IgD-negative memory B cell (primary cell): ENCODE data around the gene GPC3. TPM values are rescaled to one million over a fixed set of nuclear protein-coding genes. Genes with fewer than 3 reads are reported as not detected.
A peak's percentile ranks its signal among the peaks of the same experiment; 100 is the strongest.

Experiments used
- H3K27ac Mint-ChIP-seq, 3 donors: one replicate each; pipeline ENCODE4 v1.8.0; 2020 to 2022; ENCODE audit warnings: mild to moderate bottlenecking in 3 of 3, mixed read lengths in 3 of 3, moderate library complexity in 1 of 3
- H3K27me3 Mint-ChIP-seq: one replicate; pipeline ENCODE4 v1.8.0; 2021; ENCODE audit warnings: mixed read lengths
- H3K36me3 Mint-ChIP-seq: one replicate; pipeline ENCODE4 v1.8.0; 2020; ENCODE audit warnings: mild to moderate bottlenecking, mixed read lengths
- H3K4me1 Mint-ChIP-seq, 3 donors: one replicate each; pipeline ENCODE4 v1.8.0; 2020 to 2022; ENCODE audit warnings: mixed read lengths in 3 of 3, mild to moderate bottlenecking in 1 of 3
- H3K4me3 Mint-ChIP-seq, 4 donors: one replicate each; pipeline ENCODE4 v1.8.0; 2020 to 2022; ENCODE audit warnings: mild to moderate bottlenecking in 4 of 4, mixed read lengths in 4 of 4, moderate library complexity in 3 of 4
- H3K9me3 Mint-ChIP-seq, 3 donors: one replicate each; pipeline ENCODE4 v1.8.0; 2020 to 2021; ENCODE audit warnings: mixed read lengths in 3 of 3, mild to moderate bottlenecking in 1 of 3
- polyA plus RNA-seq: library from polyadenylated mRNA; unstranded; fragments of 300-500 nt; fragmentation: Illumina TruSeq; gene quantifications from one replicate; pipeline ENCODE4 v1.2.3, GENCODE V29; 2021

GPC3 gene
- polyA plus RNA-seq, 1 donor from 2014 or later = 0.10 TPM

DNA sequence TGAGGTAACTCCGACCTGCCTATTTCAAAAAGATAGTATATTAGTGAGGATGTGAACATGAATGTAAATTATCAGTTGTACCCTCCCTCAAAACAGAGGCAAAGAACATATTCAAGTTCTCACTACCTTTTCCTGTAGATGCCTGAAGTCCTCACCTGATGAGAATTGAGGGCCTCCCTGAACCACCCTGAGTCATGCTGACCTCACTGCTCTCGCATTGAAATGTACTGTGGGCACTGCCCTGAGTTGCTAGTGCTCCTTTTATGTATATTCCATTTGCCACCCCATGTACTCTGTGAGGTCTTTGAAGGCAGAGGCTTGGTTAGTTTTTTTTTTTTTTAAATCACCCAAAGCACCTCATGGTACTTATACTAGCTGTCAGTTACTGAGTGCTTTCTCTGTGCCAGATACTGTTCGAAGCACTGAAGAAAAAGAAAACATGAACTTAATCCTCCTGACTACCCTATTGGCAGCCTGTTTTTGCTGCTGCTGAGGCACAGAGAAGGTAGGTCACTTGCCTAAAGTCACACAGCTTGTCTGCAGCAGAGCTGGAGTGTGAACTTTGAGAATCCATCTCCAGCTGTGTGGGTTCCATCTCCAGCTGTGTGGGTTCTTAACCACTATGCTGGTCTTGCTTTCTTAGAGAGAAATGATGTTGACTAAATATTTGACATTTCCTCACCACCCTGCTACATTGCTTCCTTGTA, 317.0 kb downstream of the GPC3 start:
- H3K9me3 Mint-ChIP-seq = no peaks in the 10 kb centered on the region
- no peak overlapping the region for H3K27ac Mint-ChIP-seq
- no peak overlapping the region for H3K4me3 Mint-ChIP-seq
- no peaks in the 10 kb centered on the region for H3K36me3 Mint-ChIP-seq
- H3K4me1 Mint-ChIP-seq = peaks cover 0 to 1% (median 0%) of the 10 kb centered on the region in 3 donors
- H3K27me3 Mint-ChIP-seq = no peaks in the 10 kb centered on the region

DNA sequence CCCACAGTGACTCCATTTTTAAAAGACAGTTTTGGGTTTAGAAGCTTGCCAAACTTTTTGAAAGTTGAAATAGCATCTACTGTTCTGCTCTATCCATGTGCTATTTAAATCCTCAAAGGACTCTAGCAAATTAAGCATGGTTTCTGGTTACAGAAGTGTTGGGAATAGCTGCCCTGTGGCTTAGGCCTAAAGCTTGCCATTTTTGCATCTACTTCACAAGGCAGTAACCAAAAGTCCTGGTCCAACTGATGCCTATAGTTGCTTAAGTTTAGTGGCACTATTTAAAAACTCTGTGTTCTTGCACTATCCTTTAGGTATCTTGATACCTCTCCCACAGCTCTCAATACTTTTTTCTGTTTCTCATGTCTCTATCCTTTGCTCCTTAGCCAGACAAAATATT, 319.1 kb downstream of the GPC3 start:
- Mint-ChIP-seq H3K4me1 (no peaks in the 10 kb centered on the region), H3K9me3 (no peaks in the 10 kb centered on the region), H3K4me3 (no peak overlapping the region), H3K27ac (no peak overlapping the region), H3K27me3 (no peaks in the 10 kb centered on the region), H3K36me3 (no peaks in the 10 kb centered on the region)

DNA sequence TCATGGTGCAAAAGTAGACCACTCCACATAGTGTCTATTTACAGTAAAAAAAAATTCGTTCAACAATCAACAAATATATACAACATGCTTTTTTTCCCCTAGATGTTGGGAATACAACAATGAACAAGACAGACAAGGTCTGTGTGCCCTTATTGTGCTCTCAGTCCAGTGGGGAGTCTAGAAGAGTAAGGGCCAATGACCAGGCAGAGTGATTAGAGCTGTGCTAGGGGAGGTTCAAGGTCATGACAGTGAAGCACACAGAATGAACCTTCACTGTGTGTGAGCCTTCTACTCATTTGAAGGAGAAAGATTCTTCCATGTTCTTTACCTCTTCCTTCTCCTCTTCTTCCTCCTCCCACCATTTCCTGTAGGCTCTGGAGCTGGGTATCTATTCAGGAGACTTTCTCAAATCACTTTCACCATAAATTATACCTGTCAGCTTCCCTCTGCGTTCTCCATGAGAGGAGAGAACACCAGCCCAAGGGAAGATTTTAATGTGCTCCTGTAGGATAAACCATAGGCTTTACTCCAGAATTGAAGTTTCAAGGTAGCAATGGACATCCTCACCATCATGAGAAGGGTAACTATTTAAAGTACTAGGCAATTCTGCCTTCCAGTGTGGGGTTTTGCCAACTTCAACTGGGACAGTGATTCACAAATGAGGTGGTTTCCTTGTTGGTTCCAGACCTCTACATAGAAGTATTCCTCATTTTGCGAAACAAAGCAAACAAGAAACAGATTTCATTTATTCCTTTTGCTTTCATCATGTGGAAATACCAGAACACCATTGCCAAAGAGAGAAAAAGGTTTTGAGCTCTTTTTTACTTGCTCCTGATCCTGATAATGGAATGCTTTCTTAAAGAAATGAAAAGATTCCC, 323.2 kb downstream of the GPC3 start:
- Mint-ChIP-seq H3K9me3 (no peaks in the 10 kb centered on the region), H3K36me3 (no peaks in the 10 kb centered on the region), H3K27ac (no peak overlapping the region), H3K4me3 (no peak overlapping the region), H3K4me1 (no peaks in the 10 kb centered on the region), H3K27me3 (peaks cover 2% of the 10 kb centered on the region)

DNA sequence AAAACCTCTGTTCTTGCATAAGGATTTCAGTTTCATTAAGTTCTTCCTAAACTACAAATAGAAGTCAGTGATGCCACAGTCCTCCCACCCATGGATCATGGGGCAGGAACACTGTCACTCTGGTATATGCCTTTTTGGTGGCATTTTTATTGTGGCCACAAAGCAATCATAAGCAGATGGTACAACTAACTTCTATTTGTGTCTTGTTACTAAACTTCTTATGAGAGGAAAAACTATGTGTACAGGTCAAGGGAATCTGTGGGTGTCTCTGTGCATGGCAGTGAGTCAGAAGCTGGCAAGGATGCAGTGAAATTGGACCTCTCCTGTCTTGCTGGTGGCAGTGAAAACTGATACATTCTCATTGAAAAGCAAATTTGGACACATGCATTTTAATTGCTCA, 325.1 kb downstream of the GPC3 start:
- no peaks in the 10 kb centered on the region for H3K9me3 Mint-ChIP-seq
- H3K36me3 Mint-ChIP-seq = no peaks in the 10 kb centered on the region
- H3K4me1 Mint-ChIP-seq = no peaks in the 10 kb centered on the region
- no peak overlapping the region for H3K4me3 Mint-ChIP-seq
- peaks cover 2% of the 10 kb centered on the region for H3K27me3 Mint-ChIP-seq
- no peak overlapping the region for H3K27ac Mint-ChIP-seq

DNA sequence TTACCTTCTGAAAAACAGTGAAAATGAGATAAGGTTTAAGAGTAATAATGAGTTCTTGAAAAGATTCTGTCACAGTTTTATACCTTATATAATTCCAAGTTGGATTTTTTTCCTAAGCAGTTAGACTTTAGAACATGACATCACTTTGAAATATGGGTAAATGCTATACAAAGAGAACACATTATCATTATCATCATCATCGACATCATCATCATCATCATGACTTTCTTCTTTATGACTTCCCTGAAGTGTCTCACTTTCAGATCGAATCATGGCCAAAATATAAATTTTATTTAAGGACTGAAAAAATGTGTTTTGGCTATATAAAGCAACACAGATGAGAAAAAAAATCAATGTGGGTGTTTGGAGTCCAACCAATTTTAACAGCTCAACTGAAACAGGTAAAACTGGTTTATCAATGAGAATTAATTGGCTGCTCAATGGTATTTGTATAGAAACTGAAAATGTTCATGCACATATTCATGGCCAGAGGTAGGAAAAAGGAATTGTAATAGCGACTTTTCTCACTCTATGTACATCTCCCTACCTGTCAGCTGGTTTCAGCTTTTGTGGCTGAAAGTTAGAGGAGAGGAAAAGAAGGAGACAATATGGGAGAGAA, 327.0 kb downstream of the GPC3 start:
- H3K27me3 Mint-ChIP-seq = peaks cover 2% of the 10 kb centered on the region
- no peaks in the 10 kb centered on the region for H3K36me3 Mint-ChIP-seq
- H3K27ac Mint-ChIP-seq = peak overlapping the region in 1 of 3 donors; percentile 66
- no peaks in the 10 kb centered on the region for H3K9me3 Mint-ChIP-seq
- no peaks in the 10 kb centered on the region for H3K4me1 Mint-ChIP-seq
- H3K4me3 Mint-ChIP-seq = no peak overlapping the region

DNA sequence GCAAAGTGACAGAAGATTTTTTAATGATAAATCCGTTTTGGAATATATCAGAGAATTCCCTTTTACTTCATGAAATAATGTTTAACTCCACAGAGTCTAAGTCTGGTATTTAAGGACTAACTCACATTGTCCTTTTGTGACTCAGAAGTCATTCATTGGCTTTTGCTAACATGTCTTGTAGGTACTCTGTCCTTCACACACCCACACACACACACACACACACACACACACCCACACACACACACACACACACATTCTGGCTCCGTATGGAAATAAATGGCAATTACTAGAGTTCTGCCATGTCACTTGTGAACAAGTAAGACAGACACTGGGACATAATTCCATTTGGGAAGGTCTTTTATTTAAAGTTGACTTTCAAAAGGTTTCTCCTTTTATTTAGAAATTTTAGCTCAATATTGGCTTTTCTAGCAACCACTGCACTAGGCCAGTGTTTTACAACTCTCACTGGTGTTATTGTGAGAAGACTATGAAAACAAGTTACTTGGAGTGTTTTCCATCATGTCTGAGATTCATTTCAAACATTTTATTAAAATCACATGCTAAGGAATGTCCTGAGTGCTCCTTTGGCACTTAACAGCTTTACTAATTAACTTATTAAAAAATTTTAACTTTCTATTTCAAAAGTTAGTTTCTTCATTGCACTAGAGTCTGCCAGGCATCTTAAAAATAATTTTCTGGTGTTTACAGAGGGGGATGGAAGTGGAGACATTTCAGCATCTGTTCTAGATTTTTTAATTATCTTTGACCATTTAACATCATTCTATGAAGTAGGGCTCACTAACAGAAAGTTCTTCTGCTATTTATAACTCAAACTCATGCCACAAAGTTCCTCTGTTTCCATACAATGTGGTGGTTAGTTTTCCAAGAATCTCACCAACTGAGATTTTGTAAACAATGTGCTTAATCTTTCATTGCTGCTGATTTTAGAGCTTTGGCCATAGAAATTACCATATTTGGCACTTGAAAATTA, 329.8 kb downstream of the GPC3 start:
- H3K36me3 Mint-ChIP-seq = no peaks in the 10 kb centered on the region
- H3K27me3 Mint-ChIP-seq = peaks cover 2% of the 10 kb centered on the region
- no peak overlapping the region for H3K27ac Mint-ChIP-seq
- no peaks in the 10 kb centered on the region for H3K4me1 Mint-ChIP-seq
- no peaks in the 10 kb centered on the region for H3K9me3 Mint-ChIP-seq
- H3K4me3 Mint-ChIP-seq = no peak overlapping the region

DNA sequence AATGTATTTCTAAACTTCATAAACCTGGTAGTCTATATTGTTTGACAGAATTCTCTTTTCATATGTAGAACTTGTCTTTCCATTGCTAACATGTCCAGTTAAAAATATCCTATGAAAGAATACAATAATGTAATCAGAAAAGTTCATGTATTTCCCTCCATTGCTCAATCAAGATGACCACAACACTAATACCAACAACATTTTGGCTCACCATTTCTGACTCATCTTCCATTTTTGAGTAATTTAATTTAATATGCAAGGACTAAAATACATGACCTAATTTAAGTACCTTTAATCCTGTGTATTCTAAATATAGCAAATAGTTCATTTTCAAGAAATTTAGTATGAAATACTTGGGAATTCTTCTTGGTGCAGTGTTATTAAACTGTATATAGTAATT, 330.6 kb downstream of the GPC3 start:
- Mint-ChIP-seq H3K4me3 (no peak overlapping the region), H3K36me3 (no peaks in the 10 kb centered on the region), H3K27ac (no peak overlapping the region), H3K4me1 (no peaks in the 10 kb centered on the region), H3K9me3 (no peaks in the 10 kb centered on the region), H3K27me3 (peaks cover 2% of the 10 kb centered on the region)

DNA sequence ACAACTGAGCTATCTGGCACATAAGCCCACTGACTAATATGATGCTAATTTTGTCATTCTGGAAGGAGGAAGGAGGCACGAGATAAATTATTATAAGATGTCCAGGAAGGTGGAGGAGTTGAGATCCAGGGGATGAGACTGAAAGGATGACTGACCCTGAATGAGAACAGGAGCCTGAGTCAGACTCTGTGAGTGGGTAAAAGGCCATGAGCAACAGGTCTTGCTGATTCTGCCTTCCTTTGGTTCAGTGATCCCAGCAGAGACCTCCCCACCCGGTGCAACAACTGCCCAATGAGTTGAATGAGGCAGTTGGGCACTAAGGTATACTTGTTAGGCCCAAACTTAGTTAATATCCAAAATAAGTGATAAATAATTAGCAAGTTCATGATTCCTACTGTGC, 332.0 kb downstream of the GPC3 start:
- H3K4me1 Mint-ChIP-seq = no peaks in the 10 kb centered on the region
- H3K27ac Mint-ChIP-seq = no peak overlapping the region
- no peaks in the 10 kb centered on the region for H3K9me3 Mint-ChIP-seq
- H3K27me3 Mint-ChIP-seq = peaks cover 2% of the 10 kb centered on the region
- H3K36me3 Mint-ChIP-seq = no peaks in the 10 kb centered on the region
- no peak overlapping the region for H3K4me3 Mint-ChIP-seq

DNA sequence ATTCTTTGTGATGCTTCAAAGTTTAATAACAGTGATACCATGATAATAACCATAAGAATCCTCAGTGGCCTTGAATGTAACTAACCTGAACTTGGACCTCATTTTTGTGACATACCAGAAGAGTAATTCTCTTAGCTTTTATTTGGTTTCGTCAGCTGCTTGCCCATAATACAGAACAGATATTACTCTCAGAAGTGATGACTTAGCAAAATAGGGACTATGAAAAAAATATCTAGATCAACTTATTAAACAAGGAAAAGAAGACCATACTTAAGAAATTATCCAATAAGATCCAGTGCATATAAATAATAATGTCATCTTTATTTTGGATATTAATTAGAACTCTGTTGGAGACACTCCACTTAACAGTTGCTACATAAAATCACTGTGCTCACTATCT, 333.2 kb downstream of the GPC3 start:
- no peak overlapping the region for H3K4me3 Mint-ChIP-seq
- H3K36me3 Mint-ChIP-seq = no peaks in the 10 kb centered on the region
- H3K27ac Mint-ChIP-seq = no peak overlapping the region
- H3K9me3 Mint-ChIP-seq = no peaks in the 10 kb centered on the region
- H3K4me1 Mint-ChIP-seq = no peaks in the 10 kb centered on the region
- H3K27me3 Mint-ChIP-seq = peaks cover 2% of the 10 kb centered on the region

DNA sequence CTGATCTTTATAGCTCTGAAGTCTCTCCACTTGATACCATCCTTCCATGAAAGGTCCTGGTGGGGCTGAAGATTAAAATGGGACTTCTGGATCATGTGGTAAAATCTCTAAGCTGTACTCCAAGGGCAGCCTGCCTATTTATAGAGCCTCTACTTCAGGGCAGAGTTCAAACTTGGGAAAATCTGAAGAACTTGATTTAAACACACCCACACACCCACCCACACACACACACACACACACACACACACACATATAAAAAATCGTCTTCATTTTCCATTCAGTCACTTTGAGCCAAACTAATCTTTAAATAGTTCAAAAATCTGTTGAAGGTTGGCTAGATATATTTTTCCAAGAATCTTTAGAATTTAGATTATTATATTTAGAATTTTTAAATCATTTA, 335.2 kb downstream of the GPC3 start:
- Mint-ChIP-seq H3K4me3 (no peak overlapping the region), H3K9me3 (no peaks in the 10 kb centered on the region), H3K4me1 (no peaks in the 10 kb centered on the region), H3K27ac (no peak overlapping the region), H3K27me3 (peaks cover 2% of the 10 kb centered on the region), H3K36me3 (no peaks in the 10 kb centered on the region)

DNA sequence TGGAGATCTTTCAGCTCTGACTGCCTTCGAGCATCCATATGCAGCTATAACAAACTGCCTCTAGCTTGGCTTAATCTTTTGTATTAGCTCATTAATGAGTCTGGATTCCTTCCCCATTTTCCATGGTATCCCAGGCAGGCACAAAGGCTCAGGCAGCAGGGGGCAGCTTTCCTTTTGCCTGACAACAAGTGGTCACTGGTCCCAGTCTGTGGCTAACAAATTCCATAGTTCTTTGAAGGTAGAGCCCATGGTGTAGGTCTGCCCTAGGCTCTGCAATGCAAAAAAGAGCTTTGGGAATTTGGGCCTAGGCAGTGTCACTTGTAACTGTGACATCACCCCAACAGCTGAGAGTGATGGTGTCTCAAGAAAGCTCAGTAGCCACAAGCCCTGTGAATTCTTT, 335.7 kb downstream of the GPC3 start:
- Mint-ChIP-seq H3K27ac (no peak overlapping the region), H3K9me3 (no peaks in the 10 kb centered on the region), H3K27me3 (peaks cover 3% of the 10 kb centered on the region), H3K4me3 (no peak overlapping the region), H3K4me1 (no peaks in the 10 kb centered on the region), H3K36me3 (no peaks in the 10 kb centered on the region)

DNA sequence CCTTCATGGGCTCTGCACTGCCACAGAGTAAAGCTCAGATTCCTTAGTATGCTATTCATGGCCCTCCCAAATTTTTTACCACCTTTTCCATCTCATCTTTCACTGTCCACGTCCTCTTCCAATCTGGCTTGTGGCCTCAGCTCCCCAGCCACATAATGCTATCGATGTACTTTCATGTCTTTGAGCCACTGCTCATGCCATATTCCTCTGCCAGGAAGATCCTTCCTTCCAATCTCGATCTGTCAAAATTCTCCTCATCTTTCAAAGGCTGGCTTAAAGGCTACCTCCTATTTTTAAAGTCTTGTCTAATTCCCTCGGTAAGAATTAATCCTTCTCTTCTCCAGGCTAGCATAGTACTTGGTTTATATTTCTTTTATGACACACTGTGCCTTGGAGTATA, 336.8 kb downstream of the GPC3 start:
- H3K4me3 Mint-ChIP-seq = no peak overlapping the region
- peaks cover 3% of the 10 kb centered on the region for H3K27me3 Mint-ChIP-seq
- H3K27ac Mint-ChIP-seq = no peak overlapping the region
- no peaks in the 10 kb centered on the region for H3K9me3 Mint-ChIP-seq
- no peaks in the 10 kb centered on the region for H3K36me3 Mint-ChIP-seq
- H3K4me1 Mint-ChIP-seq = no peaks in the 10 kb centered on the region

DNA sequence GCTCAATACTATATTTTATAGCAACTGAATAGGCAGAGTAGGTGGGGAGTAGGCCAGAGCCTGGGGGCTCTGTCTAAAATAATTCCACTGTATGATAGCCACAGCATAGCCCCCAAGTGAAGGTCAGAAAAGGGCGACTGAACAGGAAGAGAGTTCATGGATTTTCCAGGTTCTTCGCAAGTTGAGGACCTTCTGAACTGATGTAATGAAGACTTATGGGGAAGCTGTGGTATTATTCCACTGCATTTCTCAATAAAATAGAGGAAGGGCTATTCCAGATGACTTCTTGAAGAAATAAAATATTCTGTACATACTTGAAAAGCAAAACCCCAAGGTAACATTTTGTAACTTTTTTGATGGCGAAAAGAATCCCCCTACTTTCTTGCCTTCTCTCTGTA, 338.7 kb downstream of the GPC3 start:
- Mint-ChIP-seq H3K27me3 (peaks cover 3% of the 10 kb centered on the region), H3K36me3 (no peaks in the 10 kb centered on the region), H3K27ac (no peak overlapping the region), H3K4me3 (no peak overlapping the region), H3K4me1 (no peaks in the 10 kb centered on the region), H3K9me3 (no peaks in the 10 kb centered on the region)

DNA sequence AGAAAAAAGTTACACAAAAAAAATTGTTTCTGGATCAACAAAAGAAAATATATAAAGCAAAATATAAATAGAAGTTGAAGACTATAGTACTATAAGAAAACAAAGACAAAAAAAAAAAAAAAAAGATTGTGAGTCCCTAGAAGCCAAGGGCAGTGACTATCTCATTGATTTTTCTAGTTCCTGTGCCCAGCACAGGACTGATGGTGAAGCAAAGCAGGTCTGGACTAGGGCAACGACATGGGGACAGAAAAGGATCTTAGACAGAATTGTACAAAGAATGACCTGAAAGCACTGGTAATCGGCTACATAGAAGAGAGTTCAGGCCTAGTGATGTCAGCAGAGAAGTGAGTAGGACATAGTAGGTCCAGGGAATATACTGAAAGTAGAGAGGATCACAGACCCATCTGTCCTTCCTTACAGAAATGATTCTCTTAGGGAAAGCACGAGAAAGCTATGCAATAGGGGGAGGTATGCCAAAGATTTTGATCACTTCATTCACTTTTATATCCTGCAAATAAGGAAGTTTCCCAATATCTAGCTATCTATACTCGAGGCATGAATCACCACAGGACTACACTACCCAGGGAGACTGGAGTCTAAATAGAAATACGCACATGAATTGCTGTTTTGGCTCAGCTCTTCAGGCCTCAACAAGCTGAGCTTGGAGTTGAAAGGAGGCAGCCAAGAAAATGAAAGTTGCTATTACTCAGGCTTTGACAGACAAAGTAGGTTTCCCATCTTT, 339.2 kb downstream of the GPC3 start:
- Mint-ChIP-seq H3K27ac (no peak overlapping the region), H3K4me3 (no peak overlapping the region), H3K9me3 (no peaks in the 10 kb centered on the region), H3K36me3 (no peaks in the 10 kb centered on the region), H3K27me3 (peaks cover 3% of the 10 kb centered on the region), H3K4me1 (no peaks in the 10 kb centered on the region)
